ENCODE results near the gene SMIM38. TPM values are rescaled to one million over a fixed set of nuclear protein-coding genes. Genes with fewer than 3 reads are reported as not detected.

Gene SMIM38
- total RNA-seq, 1 experiment from 2014 or later, result 0.54 TPM

DNA sequence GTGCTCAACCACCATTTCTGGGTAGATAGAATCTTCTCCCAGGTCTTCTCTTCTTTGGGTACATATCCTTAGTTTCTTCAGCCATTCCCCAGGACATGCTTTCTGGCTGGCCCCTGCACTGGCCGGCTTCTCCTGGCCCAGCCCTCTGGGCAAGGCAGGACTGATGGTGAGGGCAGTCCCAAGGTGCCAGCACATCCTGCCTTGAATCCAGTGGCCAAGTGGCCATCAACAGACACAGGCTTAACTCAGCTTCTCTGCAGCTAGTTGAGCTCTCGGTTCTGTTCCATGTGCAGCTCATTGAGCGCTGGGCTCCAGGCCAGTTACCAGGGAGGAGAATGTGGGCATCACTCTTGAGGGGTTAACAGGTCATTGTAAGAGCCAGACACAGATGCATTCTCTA, 17.6 kb downstream of the SMIM38 start (continued):
- no peak for TF ChIP-seq EGR1 (IDR thresholded peaks at IDR 0.05; ENCODE audit: low read depth)
- TF ChIP-seq, protein P1, sequence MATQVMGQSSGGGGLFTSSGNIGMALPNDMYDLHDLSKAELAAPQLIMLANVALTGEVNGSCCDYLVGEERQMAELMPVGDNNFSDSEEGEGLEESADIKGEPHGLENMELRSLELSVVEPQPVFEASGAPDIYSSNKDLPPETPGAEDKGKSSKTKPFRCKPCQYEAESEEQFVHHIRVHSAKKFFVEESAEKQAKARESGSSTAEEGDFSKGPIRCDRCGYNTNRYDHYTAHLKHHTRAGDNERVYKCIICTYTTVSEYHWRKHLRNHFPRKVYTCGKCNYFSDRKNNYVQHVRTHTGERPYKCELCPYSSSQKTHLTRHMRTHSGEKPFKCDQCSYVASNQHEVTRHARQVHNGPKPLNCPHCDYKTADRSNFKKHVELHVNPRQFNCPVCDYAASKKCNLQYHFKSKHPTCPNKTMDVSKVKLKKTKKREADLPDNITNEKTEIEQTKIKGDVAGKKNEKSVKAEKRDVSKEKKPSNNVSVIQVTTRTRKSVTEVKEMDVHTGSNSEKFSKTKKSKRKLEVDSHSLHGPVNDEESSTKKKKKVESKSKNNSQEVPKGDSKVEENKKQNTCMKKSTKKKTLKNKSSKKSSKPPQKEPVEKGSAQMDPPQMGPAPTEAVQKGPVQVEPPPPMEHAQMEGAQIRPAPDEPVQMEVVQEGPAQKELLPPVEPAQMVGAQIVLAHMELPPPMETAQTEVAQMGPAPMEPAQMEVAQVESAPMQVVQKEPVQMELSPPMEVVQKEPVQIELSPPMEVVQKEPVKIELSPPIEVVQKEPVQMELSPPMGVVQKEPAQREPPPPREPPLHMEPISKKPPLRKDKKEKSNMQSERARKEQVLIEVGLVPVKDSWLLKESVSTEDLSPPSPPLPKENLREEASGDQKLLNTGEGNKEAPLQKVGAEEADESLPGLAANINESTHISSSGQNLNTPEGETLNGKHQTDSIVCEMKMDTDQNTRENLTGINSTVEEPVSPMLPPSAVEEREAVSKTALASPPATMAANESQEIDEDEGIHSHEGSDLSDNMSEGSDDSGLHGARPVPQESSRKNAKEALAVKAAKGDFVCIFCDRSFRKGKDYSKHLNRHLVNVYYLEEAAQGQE (IDR thresholded peaks at IDR 0.05; ENCODE audit: low read depth), result no peak
- TF ChIP-seq, protein P2, sequence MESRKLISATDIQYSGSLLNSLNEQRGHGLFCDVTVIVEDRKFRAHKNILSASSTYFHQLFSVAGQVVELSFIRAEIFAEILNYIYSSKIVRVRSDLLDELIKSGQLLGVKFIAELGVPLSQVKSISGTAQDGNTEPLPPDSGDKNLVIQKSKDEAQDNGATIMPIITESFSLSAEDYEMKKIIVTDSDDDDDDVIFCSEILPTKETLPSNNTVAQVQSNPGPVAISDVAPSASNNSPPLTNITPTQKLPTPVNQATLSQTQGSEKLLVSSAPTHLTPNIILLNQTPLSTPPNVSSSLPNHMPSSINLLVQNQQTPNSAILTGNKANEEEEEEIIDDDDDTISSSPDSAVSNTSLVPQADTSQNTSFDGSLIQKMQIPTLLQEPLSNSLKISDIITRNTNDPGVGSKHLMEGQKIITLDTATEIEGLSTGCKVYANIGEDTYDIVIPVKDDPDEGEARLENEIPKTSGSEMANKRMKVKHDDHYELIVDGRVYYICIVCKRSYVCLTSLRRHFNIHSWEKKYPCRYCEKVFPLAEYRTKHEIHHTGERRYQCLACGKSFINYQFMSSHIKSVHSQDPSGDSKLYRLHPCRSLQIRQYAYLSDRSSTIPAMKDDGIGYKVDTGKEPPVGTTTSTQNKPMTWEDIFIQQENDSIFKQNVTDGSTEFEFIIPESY (IDR thresholded peaks at IDR 0.05; ENCODE audit: extremely low read depth, insufficient replicate concordance, low read length), result no peak

DNA sequence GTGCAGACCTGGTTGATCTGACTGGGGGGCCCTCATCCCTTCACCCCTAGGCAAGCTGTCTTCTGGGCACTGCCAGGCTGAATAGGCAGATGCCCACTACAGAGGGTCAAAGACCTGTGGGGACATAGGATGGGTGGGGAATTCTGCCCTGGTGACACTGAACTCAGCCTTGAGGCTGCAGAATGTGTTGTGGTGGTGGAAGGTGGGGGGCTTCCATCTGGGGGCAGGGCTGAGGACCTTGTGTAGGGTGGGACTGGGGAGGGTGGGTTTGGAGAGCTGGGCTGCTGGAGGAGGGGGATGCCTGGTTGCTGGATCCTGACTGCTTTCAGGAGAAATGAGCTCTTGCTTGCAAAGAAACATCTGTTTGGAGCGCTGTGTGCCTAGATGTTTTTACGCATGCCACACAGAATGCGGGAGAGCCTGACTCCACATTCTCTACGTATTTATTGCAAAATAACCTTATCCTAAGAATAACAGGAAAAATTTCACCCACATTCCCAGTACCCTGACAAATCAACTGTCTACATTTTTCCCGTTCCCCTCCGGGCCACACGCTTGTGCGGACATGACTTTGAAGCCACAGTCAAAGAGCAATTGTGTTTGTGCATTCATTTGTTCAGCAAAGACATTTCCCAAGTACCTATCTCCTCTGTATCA, 18.3 kb downstream of the SMIM38 start:
- DNase-seq (ENCODE audit: low read depth, low spot score) (no peak), ATAC-seq (no peak)
- ChIA-PET CTCF (no interaction called here), RAD21 (ENCODE audit: low non-redundant PET in 1 of 2, low total read pairs in 2 of 2, uncharacterized antibody in 2 of 2, unreplicated experiment in 2 of 2) (no interaction called here), POLR2A (no interaction called here)
- Histone ChIP-seq H3K9me3 (ENCODE audit: control insufficient read depth in 1 of 2, insufficient read depth in 1 of 2, low read depth in 1 of 2, low read length in 2 of 2) (no peaks in the 10 kb centered on the region), H3K4me1 (ENCODE audit: control insufficient read depth in 1 of 2, insufficient read depth in 2 of 2, low read length in 2 of 2) (peaks cover 0 to 3% of the 10 kb centered on the region in 2 experiments; a peak in 1 of 4 replicates), H4K20me1 (ENCODE audit: insufficient read depth) (no peaks in the 10 kb centered on the region), H3K4me2 (ENCODE audit: low read length) (no peak overlapping the region), H3K4me3 (replicated peaks in 1 of 2; ENCODE audit: low read depth in 1 of 2, low read length in 2 of 2) (no peak overlapping the region), H3K27ac (ENCODE audit: low read depth, low read length) (no peak overlapping the region), H2AFZ (ENCODE audit: low read depth, low read length, poor library complexity, severe bottlenecking) (no peak overlapping the region), H3K27me3 (ENCODE audit: insufficient read depth, low read length) (no peaks in the 10 kb centered on the region), H3K36me3 (ENCODE audit: control insufficient read depth in 1 of 2, insufficient read depth in 2 of 2, low read length in 2 of 2) (no peaks in the 10 kb centered on the region), H3K9me2 (ENCODE audit: insufficient read depth) (no peaks in the 10 kb centered on the region), H3K79me2 (ENCODE audit: insufficient read depth, low read length) (no peaks in the 10 kb centered on the region), H3K9ac (ENCODE audit: low read length) (no peak overlapping the region)
- intact Hi-C loops (cut with micrococcal nuclease), result no loop called here
- BruUV-seq (replicated peaks), result no TSS peak
- TF ChIP-seq SP1 (IDR thresholded peaks at IDR 0.05; ENCODE audit: low read depth) (no peak), ZNF274 (IDR thresholded peaks at IDR 0.05; ENCODE audit: low read depth, low read length) (no peak), SRF (IDR thresholded peaks at IDR 0.05; ENCODE audit: low read depth) (no peak), JUND (IDR thresholded peaks at IDR 0.05) (no peak), EZH2 (IDR thresholded peaks at IDR 0.05) (no peak), EZH2phosphoT487 (IDR thresholded peaks at IDR 0.05; ENCODE audit: borderline replicate concordance) (no peak), CBX3 (IDR thresholded peaks at IDR 0.05; ENCODE audit: low read depth) (no peak), ELF1 (IDR thresholded peaks at IDR 0.05; ENCODE audit: borderline replicate concordance, low read depth) (no peak), FOSL1 (IDR thresholded peaks at IDR 0.05; ENCODE audit: low read depth) (no peak)
- TF ChIP-seq, protein P3, sequence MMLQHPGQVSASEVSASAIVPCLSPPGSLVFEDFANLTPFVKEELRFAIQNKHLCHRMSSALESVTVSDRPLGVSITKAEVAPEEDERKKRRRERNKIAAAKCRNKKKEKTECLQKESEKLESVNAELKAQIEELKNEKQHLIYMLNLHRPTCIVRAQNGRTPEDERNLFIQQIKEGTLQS (IDR thresholded peaks at IDR 0.05), result no peak
- TF ChIP-seq, protein P2 (IDR thresholded peaks at IDR 0.05; ENCODE audit: extremely low read depth, insufficient replicate concordance, low read length), result no peak
- TF ChIP-seq, protein P4, sequence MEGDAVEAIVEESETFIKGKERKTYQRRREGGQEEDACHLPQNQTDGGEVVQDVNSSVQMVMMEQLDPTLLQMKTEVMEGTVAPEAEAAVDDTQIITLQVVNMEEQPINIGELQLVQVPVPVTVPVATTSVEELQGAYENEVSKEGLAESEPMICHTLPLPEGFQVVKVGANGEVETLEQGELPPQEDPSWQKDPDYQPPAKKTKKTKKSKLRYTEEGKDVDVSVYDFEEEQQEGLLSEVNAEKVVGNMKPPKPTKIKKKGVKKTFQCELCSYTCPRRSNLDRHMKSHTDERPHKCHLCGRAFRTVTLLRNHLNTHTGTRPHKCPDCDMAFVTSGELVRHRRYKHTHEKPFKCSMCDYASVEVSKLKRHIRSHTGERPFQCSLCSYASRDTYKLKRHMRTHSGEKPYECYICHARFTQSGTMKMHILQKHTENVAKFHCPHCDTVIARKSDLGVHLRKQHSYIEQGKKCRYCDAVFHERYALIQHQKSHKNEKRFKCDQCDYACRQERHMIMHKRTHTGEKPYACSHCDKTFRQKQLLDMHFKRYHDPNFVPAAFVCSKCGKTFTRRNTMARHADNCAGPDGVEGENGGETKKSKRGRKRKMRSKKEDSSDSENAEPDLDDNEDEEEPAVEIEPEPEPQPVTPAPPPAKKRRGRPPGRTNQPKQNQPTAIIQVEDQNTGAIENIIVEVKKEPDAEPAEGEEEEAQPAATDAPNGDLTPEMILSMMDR (IDR thresholded peaks at IDR 0.05 in 2 of 3, conservative IDR thresholded peaks at IDR 0.05 in 1 of 3; ENCODE audit: borderline replicate concordance in 1 of 3, insufficient read depth in 1 of 3, low read depth in 2 of 3, low read length in 2 of 3), result no peak
